HCT116 (cell line): Measurements from ENCODE around the gene RPL34. TPM values are rescaled to one million over a fixed set of nuclear protein-coding genes. Genes with fewer than 3 reads are reported as not detected.

Experiments
- ATAC-seq: fragments of 200-7000 bp; cut with Tn5 transposase; 2 replicates; pipeline ENCODE4 v1.9.1; 2020; ENCODE audit warnings: mild to moderate bottlenecking, moderate library complexity
- BruUV-seq: library from RNA; stranded (reverse); fragments of 400-500 nt; replicated peaks from 2 replicates; lab custom pipeline; 2021; lab: Mats Ljungman, UMichigan
- CTCF ChIA-PET: fragments of 300-600 bp; sonication (Branson Sonifier 250); formaldehyde crosslinking; loops from one replicate; lab custom pipeline; 2021; ENCODE audit warnings: antibody characterized with exemption; lab: Charles Lee
- POLR2A ChIA-PET: fragments of 300-600, 350-600 bp; sonication (Branson Sonifier 250); formaldehyde crosslinking; loops from one replicate; lab custom pipeline; 2021; ENCODE audit warnings: antibody characterized with exemption; lab: Charles Lee
- RAD21 ChIA-PET, 2 experiments: fragments of 300-600 bp; sonication (Branson Sonifier 250); formaldehyde crosslinking; loops; one replicate each; lab custom pipeline; 2023; ENCODE audit warnings: low total read pairs in 2 of 2; ENCODE audit not compliant: uncharacterized antibody in 2 of 2, unreplicated experiment in 2 of 2, low non-redundant PET in 1 of 2; lab: Charles Lee
- DNase-seq: peaks from one replicate; pipeline ENCODE4 v3.0.0-alpha.2; 2010; ENCODE audit warnings: low read depth, low spot score
- H2AFZ ChIP-seq: fragments of 200-600 bp; shearing (Covaris generic), sonication (generic); 2 replicates; pipeline ENCODE4 v1.6.1; 2017; ENCODE audit warnings: low read depth, mixed run types, mixed read lengths, antibody characterized with exemption, low read length; ENCODE audit not compliant: poor library complexity, severe bottlenecking
- H3K27ac ChIP-seq: 2 replicates; pipeline ENCODE4 v1.5.1; 2012; ENCODE audit warnings: low read depth, low read length
- H3K27me3 ChIP-seq: fragments of 200-600 bp; sonication (generic); 2 replicates; pipeline ENCODE4 v1.6.1; 2016; ENCODE audit warnings: mixed run types, low read length, mixed read lengths; ENCODE audit not compliant: insufficient read depth
- H3K36me3 ChIP-seq, 2 experiments: fragments of 200-500 bp in 1 of 2; fragments of 200-600 bp in 1 of 2; sonication (Bioruptor generic) in 1 of 2; sonication (generic) in 1 of 2; 2 replicates each; pipeline versions ENCODE4 v1.5.1 to v1.6.1; 2014 to 2016; ENCODE audit warnings: low read length in 2 of 2, inconsistent platforms in 1 of 2, mixed read lengths in 1 of 2, mixed run types in 1 of 2; ENCODE audit not compliant: insufficient read depth in 2 of 2, control insufficient read depth in 1 of 2
- H3K4me1 ChIP-seq, 2 experiments: fragments of 200-600 bp in 1 of 2; sonication (generic) in 1 of 2; 2 replicates each; pipeline versions ENCODE4 v1.5.1 to v1.6.1; 2012 to 2017; ENCODE audit warnings: low read length in 2 of 2, inconsistent platforms in 1 of 2, mild to moderate bottlenecking in 1 of 2, mixed read lengths in 1 of 2, mixed run types in 1 of 2, moderate library complexity in 1 of 2; ENCODE audit not compliant: insufficient read depth in 2 of 2, control insufficient read depth in 1 of 2
- H3K4me2 ChIP-seq: fragments of 200-600 bp; sonication (generic); 2 replicates; pipeline ENCODE4 v1.6.1; 2017; ENCODE audit warnings: mixed run types, low read length, mixed read lengths
- H3K4me3 ChIP-seq, 2 experiments: fragments of 200-600 bp in 1 of 2; sonication (generic) in 1 of 2; replicated peaks in 1 of 2; 2 replicates each; pipeline ENCODE4 v1.5.1; 2011 to 2016; ENCODE audit warnings: low read length in 2 of 2, control low read depth in 1 of 2, low read depth in 1 of 2, mild to moderate bottlenecking in 1 of 2, mixed read lengths in 1 of 2, mixed run types in 1 of 2
- H3K79me2 ChIP-seq: fragments of 200-600 bp; sonication (generic); 2 replicates; pipeline ENCODE4 v1.6.1; 2017; ENCODE audit warnings: mild to moderate bottlenecking, mixed run types, low read length, moderate library complexity, mixed read lengths; ENCODE audit not compliant: insufficient read depth
- H3K9ac ChIP-seq: fragments of 200-600 bp; sonication (generic); 2 replicates; pipeline ENCODE4 v1.6.1; 2016; ENCODE audit warnings: low read length, mixed read lengths
- H3K9me2 ChIP-seq: fragments of 200-600 bp; sonication (generic), shearing (Covaris generic); 2 replicates; pipeline ENCODE4 v1.6.1; 2017; ENCODE audit warnings: mixed run types, mild to moderate bottlenecking, moderate library complexity; ENCODE audit not compliant: insufficient read depth
- H3K9me3 ChIP-seq, 2 experiments: fragments of 200-500 bp in 1 of 2; fragments of 200-600 bp in 1 of 2; sonication (Bioruptor generic) in 1 of 2; sonication (generic) in 1 of 2; 2 replicates each; pipeline ENCODE4 v1.6.1; 2014 to 2017; ENCODE audit warnings: low read length in 2 of 2, mixed read lengths in 2 of 2, inconsistent platforms in 1 of 2, low read depth in 1 of 2, mild to moderate bottlenecking in 1 of 2, mixed run types in 1 of 2, moderate library complexity in 1 of 2; ENCODE audit not compliant: control insufficient read depth in 1 of 2, insufficient read depth in 1 of 2
- H4K20me1 ChIP-seq: fragments of 200-600 bp; sonication (generic), shearing (Covaris generic); 2 replicates; pipeline ENCODE4 v1.6.1; 2017; ENCODE audit warnings: mixed run types, mild to moderate bottlenecking, moderate library complexity; ENCODE audit not compliant: insufficient read depth
- CBX3 ChIP-seq: IDR thresholded peaks from 2 replicates; pipeline ENCODE4 v1.6.1; 2012; ENCODE audit warnings: low read depth
- EZH2 ChIP-seq: fragments of 200-600 bp; sonication (generic); IDR thresholded peaks from 2 replicates; pipeline ENCODE4 v1.6.1; 2017; ENCODE audit warnings: antibody characterized with exemption, mixed run types
- EZH2phosphoT487 ChIP-seq: fragments of 200-600 bp; IDR thresholded peaks from 2 replicates; pipeline ENCODE4 v1.6.1; 2018; ENCODE audit warnings: antibody characterized with exemption, borderline replicate concordance
- POLR2A ChIP-seq: IDR thresholded peaks from 2 replicates; pipeline ENCODE4 v1.7.0; 2011; ENCODE audit warnings: borderline replicate concordance; ENCODE audit not compliant: insufficient read depth, insufficient read length; ENCODE audit errors: extremely low read depth
- POLR2AphosphoS5 ChIP-seq: IDR thresholded peaks from 2 replicates; pipeline ENCODE4 v1.6.1; 2011; ENCODE audit warnings: mild to moderate bottlenecking, low read depth, low read length, moderate library complexity
- RAD21 ChIP-seq: IDR thresholded peaks from 2 replicates; pipeline ENCODE4 v1.6.1; 2012; ENCODE audit warnings: low read depth, mild to moderate bottlenecking
- SP1 ChIP-seq: IDR thresholded peaks from 2 replicates; pipeline ENCODE4 v1.6.1; 2012; ENCODE audit warnings: low read depth
- SRF ChIP-seq: IDR thresholded peaks from 2 replicates; pipeline ENCODE4 v1.6.1; 2012; ENCODE audit warnings: low read depth
- TCF7L2 ChIP-seq: IDR thresholded peaks from 2 replicates; pipeline ENCODE4 v1.7.0; 2011; ENCODE audit warnings: borderline replicate concordance, inconsistent platforms; ENCODE audit not compliant: insufficient read depth, insufficient read length; ENCODE audit errors: extremely low read depth
- YY1 ChIP-seq: IDR thresholded peaks from 2 replicates; pipeline ENCODE4 v1.6.1; 2011; ENCODE audit warnings: low read length, low read depth, moderate library complexity, mild to moderate bottlenecking; ENCODE audit not compliant: insufficient replicate concordance; ENCODE audit errors: extremely low read depth
- ZFX ChIP-seq: fragments of 450-650 bp; IDR thresholded peaks from 2 replicates; pipeline ENCODE4 v1.6.1; 2017
- intact Hi-C: fragments of 100-400 bp; cut with micrococcal nuclease; formaldehyde crosslinking; loops from 2 replicates; pipeline ENCODE4 v1.10.0; 2022
- total RNA-seq: library from RNA; stranded (reverse); gene quantifications from one replicate; pipeline ENCODE4 v1.2.1, GENCODE V29; 2021; ENCODE audit not compliant: unreplicated experiment
- TF ChIP-seq, protein P1 (sequence below): IDR thresholded peaks from 2 replicates; pipeline ENCODE4 v1.6.1; 2012
- TF ChIP-seq, protein P2 (sequence below), 3 experiments: fragments of 200-600 bp in 1 of 3; sonication (generic) in 1 of 3; IDR thresholded peaks in 2 of 3; conservative IDR thresholded peaks in 1 of 3; 2 replicates each; pipeline ENCODE4 v1.5.1; 2012 to 2017; ENCODE audit warnings: low read depth in 2 of 3, low read length in 2 of 3, antibody characterized with exemption in 1 of 3, borderline replicate concordance in 1 of 3, control low read depth in 1 of 3, mild to moderate bottlenecking in 1 of 3, mixed read lengths in 1 of 3, mixed run types in 1 of 3, moderate library complexity in 1 of 3; ENCODE audit not compliant: insufficient read depth in 1 of 3
- TF ChIP-seq, protein P3 (sequence below): IDR thresholded peaks from 2 replicates; pipeline ENCODE4 v1.6.1; 2012

Gene RPL34
- total RNA-seq, 1 experiment from 2014 or later = 1,359 TPM

DNA sequence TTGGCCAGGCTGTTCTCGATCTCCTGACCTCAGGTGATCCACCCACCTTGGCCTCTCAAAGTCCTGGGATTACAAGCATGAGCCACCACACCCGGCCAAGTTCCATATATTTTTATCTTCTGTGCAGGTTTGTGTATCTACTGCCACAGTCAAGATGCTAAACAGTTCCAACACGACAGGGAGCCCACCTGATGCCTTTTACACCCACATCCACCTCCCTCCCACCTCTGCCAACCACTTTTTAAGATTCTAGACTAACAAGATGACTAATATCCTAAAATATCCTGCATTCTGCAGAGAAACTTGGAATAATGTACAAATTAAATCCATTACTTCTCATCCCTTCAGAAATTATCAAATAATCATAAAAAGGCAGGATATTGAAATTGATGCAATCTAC, 19.3 kb upstream of the RPL34 start:
- H3K9me2 ChIP-seq = no peaks in the 10 kb centered on the region
- ATAC-seq (no peak), DNase-seq (no peak)
- no peaks in the 10 kb centered on the region for H3K36me3 ChIP-seq
- no TSS peak for BruUV-seq
- H2AFZ ChIP-seq = no peak overlapping the region
- intact Hi-C loops = no loop called here
- no peaks in the 10 kb centered on the region for H3K79me2 ChIP-seq
- no peak overlapping the region for H3K9ac ChIP-seq
- H3K4me1 ChIP-seq = no peaks in the 10 kb centered on the region
- TF ChIP-seq, protein P1, sequence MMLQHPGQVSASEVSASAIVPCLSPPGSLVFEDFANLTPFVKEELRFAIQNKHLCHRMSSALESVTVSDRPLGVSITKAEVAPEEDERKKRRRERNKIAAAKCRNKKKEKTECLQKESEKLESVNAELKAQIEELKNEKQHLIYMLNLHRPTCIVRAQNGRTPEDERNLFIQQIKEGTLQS = no peak
- TF ChIP-seq POLR2AphosphoS5 (no peak), SRF (no peak), POLR2A (no peak), TCF7L2 (no peak), SP1 (no peak), EZH2phosphoT487 (no peak), CBX3 (no peak), RAD21 (no peak), ZFX (no peak), EZH2 (no peak), YY1 (no peak)
- TF ChIP-seq, protein P2, sequence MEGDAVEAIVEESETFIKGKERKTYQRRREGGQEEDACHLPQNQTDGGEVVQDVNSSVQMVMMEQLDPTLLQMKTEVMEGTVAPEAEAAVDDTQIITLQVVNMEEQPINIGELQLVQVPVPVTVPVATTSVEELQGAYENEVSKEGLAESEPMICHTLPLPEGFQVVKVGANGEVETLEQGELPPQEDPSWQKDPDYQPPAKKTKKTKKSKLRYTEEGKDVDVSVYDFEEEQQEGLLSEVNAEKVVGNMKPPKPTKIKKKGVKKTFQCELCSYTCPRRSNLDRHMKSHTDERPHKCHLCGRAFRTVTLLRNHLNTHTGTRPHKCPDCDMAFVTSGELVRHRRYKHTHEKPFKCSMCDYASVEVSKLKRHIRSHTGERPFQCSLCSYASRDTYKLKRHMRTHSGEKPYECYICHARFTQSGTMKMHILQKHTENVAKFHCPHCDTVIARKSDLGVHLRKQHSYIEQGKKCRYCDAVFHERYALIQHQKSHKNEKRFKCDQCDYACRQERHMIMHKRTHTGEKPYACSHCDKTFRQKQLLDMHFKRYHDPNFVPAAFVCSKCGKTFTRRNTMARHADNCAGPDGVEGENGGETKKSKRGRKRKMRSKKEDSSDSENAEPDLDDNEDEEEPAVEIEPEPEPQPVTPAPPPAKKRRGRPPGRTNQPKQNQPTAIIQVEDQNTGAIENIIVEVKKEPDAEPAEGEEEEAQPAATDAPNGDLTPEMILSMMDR (IDR thresholded peaks at IDR 0.05 in 2 of 3, conservative IDR thresholded peaks at IDR 0.05 in 1 of 3; ENCODE audit: borderline replicate concordance in 1 of 3, insufficient read depth in 1 of 3, low read depth in 2 of 3, low read length in 2 of 3) = no peak
- TF ChIP-seq, protein P3, sequence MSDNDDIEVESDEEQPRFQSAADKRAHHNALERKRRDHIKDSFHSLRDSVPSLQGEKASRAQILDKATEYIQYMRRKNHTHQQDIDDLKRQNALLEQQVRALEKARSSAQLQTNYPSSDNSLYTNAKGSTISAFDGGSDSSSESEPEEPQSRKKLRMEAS = no peak
- no peak overlapping the region for H3K4me3 ChIP-seq
- ChIA-PET POLR2A (no interaction called here), CTCF (no interaction called here), RAD21 (no interaction called here)
- H3K27me3 ChIP-seq = no peaks in the 10 kb centered on the region
- no peak overlapping the region for H3K4me2 ChIP-seq
- no peaks in the 10 kb centered on the region for H4K20me1 ChIP-seq
- no peaks in the 10 kb centered on the region for H3K9me3 ChIP-seq
- H3K27ac ChIP-seq = no peak overlapping the region
